GM10248 (cell line): ENCODE measurements around the gene LRRFIP1.

Source experiments
- CTCF ChIA-PET: fragments of 300-600 bp; sonication (Branson Sonifier 250); formaldehyde crosslinking; extraction: SDS; loops from one replicate; lab custom pipeline; 2021; ENCODE audit warnings: antibody characterized with exemption; lab: Yijun Ruan, JAX
- POLR2A ChIA-PET: fragments of 350-650 bp; sonication (Branson Sonifier 250); formaldehyde crosslinking; extraction: SDS; loops from one replicate; lab custom pipeline; 2020; ENCODE audit warnings: antibody characterized with exemption; lab: Yijun Ruan, JAX
- DNase-seq: peaks from one replicate; pipeline ENCODE4 v3.0.0; 2012; ENCODE audit errors: extremely low spot score
- TF ChIP-seq, protein P1 (sequence below): IDR thresholded peaks from 2 replicates; pipeline ENCODE4 v1.5.1; 2012; ENCODE audit warnings: mild to moderate bottlenecking, low read depth; ENCODE audit errors: extremely low read depth, missing control alignments, control extremely low read depth

LRRFIP1 gene

DNA sequence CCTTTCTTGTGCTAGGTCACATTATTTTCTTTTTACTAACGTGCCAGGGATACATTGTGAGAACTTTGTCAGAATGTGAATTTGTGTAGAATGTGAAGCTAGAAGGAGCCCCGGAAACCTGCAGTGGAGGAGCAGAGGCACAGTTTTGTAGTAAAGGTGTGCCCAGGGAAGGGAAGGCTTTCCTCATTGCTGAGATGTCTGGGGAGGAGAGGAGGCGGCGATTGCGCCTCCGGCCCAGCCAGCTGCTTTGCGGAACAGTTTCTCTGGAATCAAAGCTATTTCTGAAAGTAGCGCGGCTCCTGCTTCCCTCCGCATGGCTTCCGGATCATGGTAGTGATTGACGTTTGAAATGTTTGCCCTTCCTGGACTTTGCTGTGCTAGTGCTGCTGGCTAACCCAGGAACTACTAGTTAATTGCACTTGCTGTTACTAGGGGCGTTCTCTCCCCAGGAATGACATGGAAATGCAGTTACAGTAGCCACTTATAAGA lies 88.1 kb downstream of the LRRFIP1 start:
- TF ChIP-seq, protein P1, sequence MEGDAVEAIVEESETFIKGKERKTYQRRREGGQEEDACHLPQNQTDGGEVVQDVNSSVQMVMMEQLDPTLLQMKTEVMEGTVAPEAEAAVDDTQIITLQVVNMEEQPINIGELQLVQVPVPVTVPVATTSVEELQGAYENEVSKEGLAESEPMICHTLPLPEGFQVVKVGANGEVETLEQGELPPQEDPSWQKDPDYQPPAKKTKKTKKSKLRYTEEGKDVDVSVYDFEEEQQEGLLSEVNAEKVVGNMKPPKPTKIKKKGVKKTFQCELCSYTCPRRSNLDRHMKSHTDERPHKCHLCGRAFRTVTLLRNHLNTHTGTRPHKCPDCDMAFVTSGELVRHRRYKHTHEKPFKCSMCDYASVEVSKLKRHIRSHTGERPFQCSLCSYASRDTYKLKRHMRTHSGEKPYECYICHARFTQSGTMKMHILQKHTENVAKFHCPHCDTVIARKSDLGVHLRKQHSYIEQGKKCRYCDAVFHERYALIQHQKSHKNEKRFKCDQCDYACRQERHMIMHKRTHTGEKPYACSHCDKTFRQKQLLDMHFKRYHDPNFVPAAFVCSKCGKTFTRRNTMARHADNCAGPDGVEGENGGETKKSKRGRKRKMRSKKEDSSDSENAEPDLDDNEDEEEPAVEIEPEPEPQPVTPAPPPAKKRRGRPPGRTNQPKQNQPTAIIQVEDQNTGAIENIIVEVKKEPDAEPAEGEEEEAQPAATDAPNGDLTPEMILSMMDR, result no peak
- ChIA-PET POLR2A (no interaction called here), CTCF (interaction anchor here (1.4 kb wide), 1 partner anchor 30 kb away, joined by 4 read pairs; no protein-coding TSS in a partner anchor)
- no peak for DNase-seq

GRCh38 chr2:237716011-237716410 lies 88.6 kb downstream of the LRRFIP1 start:
- no peak for DNase-seq
- ChIA-PET CTCF (interaction anchor here (1.2 kb wide), 1 partner anchor 22 kb away, joined by 5 read pairs; no protein-coding TSS in a partner anchor), POLR2A (no interaction called here)
- TF ChIP-seq, protein P1, result no peak

GRCh38 chr2:237717366-237718276 lies 90.2 kb downstream of the LRRFIP1 start:
- POLR2A ChIA-PET, result interaction anchor here (0.6 kb wide), 1 partner anchor 23 kb away, joined by 3 read pairs; no protein-coding TSS in a partner anchor
- DNase-seq, result no peak
- TF ChIP-seq, protein P1, result no peak
- CTCF ChIA-PET, result interaction anchor here (0.9 to 1.5 kb wide), 5 partner anchors 21 to 57 kb away, joined by 3 to 7 read pairs (median 3); no protein-coding TSS in a partner anchor

- DNase-seq, result no peak
- CTCF ChIA-PET, result interaction anchor here (0.9 to 1.3 kb wide), 2 partner anchors 21 to 27 kb away, joined by 3 to 5 read pairs; no protein-coding TSS in a partner anchor
Observed at GRCh38 chr2:237718277-237718634, 90.9 kb downstream of the LRRFIP1 start.

DNA sequence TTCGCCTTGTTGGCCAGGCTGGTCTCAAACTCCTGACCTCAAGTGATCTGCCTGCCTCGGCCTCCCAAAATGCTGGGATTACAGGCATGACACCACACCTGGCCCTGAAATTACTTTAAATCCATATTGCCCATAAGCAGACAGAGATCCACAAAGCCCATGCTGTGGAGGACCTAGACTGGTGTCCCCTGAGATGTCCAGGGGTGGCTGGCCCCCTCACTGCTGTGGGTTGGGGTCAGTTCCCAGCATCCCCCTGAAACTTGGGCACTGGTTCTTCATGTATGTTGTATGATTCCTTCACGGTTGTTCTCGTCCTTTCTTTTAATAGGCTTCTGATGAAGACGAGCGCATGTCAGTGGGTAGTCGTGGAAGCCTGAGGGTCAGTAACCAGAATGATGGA lies 93.1 kb downstream of the LRRFIP1 start:
- ChIA-PET CTCF (interaction anchor here (1.1 to 1.4 kb wide), 3 partner anchors 13 to 208 kb away, joined by 3 to 6 read pairs (median 5); no protein-coding TSS in a partner anchor), POLR2A (no interaction called here)
- TF ChIP-seq, protein P1, result no peak
- DNase-seq, result no peak

More at GRCh38 chr2:237718277-237718634, 90.9 kb downstream of the LRRFIP1 start:
- TF ChIP-seq, protein P1, result no peak
- POLR2A ChIA-PET, result no interaction called here

GRCh38 chr2:237720957-237721356 lies 93.6 kb downstream of the LRRFIP1 start:
- POLR2A ChIA-PET, result no interaction called here
- CTCF ChIA-PET, result interaction anchor here (0.7 to 1.4 kb wide), 4 partner anchors 13 to 209 kb away, joined by 3 to 6 read pairs (median 4); no protein-coding TSS in a partner anchor
- DNase-seq, result no peak
- TF ChIP-seq, protein P1, result no peak
